GM12878 (cell line): ENCODE results near the gene SPG7. TPM values are rescaled to one million over a fixed set of nuclear protein-coding genes. Genes with fewer than 3 reads are reported as not detected.

Source experiments
- ATAC-seq: fragments of 200-7000 bp; cut with Tn5 transposase; 3 replicates; pipeline ENCODE4 v1.9.1; 2020; ENCODE audit warnings: mild to moderate bottlenecking, moderate library complexity
- BruUV-seq: library from RNA; stranded (reverse); fragments of 400-500 nt; replicated peaks from 2 replicates; lab custom pipeline; 2021; lab: Mats Ljungman, UMichigan
- CTCF ChIA-PET: fragments of 300-600 bp; sonication (Branson Sonifier 250); formaldehyde crosslinking; extraction: SDS; loops from one replicate; lab custom pipeline; 2021; ENCODE audit warnings: inconsistent platforms; lab: Yijun Ruan, JAX
- POLR2A ChIA-PET: fragments of 350-600 bp; formaldehyde crosslinking; extraction: SDS; loops from one replicate; lab custom pipeline; 2021; ENCODE audit warnings: inconsistent platforms; lab: Charles Lee
- RAD21 ChIA-PET: fragments of 300-600 bp; sonication (Branson Sonifier 250); formaldehyde crosslinking; loops from one replicate; lab custom pipeline; 2023; ENCODE audit warnings: antibody characterized with exemption; ENCODE audit not compliant: unreplicated experiment; lab: Charles Lee
- SMC1A ChIA-PET: fragments of 300-600 bp; sonication (Branson Sonifier 250); formaldehyde crosslinking; loops from one replicate; lab custom pipeline; 2023; ENCODE audit not compliant: unreplicated experiment, uncharacterized antibody; lab: Charles Lee
- DNase-seq: peaks from one replicate; pipeline ENCODE4 v3.0.0-alpha.2; 2011; ENCODE audit warnings: low read depth, low spot score
- FAIRE-seq: peaks from 3 replicates; lab custom pipeline; 2011; peaks lifted over from hg19 to GRCh38; lab: Jason Lieb, UNC
- H2AFZ ChIP-seq: 2 replicates; pipeline ENCODE4 v1.6.0; 2011; ENCODE audit warnings: low read depth, low read length, control low read depth; ENCODE audit not compliant: control insufficient read depth
- H3K27ac ChIP-seq: 2 replicates; pipeline ENCODE4 v1.5.1; 2011; ENCODE audit warnings: control low read depth; ENCODE audit not compliant: control insufficient read depth, insufficient read depth
- H3K27me3 ChIP-seq, 2 experiments: replicated peaks in 1 of 2; 2 replicates each; pipeline versions ENCODE4 v1.6.0 to v1.6.1; 2011; ENCODE audit warnings: low read length in 1 of 2; ENCODE audit not compliant: control insufficient read depth in 2 of 2, insufficient read depth in 2 of 2
- H3K36me3 ChIP-seq, 2 experiments: 2 replicates each; pipeline ENCODE4 v1.5.1; 2011; ENCODE audit warnings: low read length in 1 of 2; ENCODE audit not compliant: control insufficient read depth in 2 of 2, insufficient read depth in 2 of 2
- H3K4me1 ChIP-seq: 2 replicates; pipeline ENCODE4 v1.6.1; 2011; ENCODE audit warnings: mild to moderate bottlenecking, low read length, moderate library complexity, mixed read lengths; ENCODE audit not compliant: control insufficient read depth, insufficient read depth
- H3K4me2 ChIP-seq: 2 replicates; pipeline ENCODE4 v1.6.0; 2011; ENCODE audit warnings: control low read depth; ENCODE audit not compliant: control insufficient read depth, insufficient read depth
- H3K4me3 ChIP-seq: fragments of 200-600 bp; sonication (generic); 2 replicates; pipeline ENCODE4 v1.5.1; 2016
- H3K79me2 ChIP-seq: 2 replicates; pipeline ENCODE4 v1.6.0; 2011; ENCODE audit warnings: low read length; ENCODE audit not compliant: control insufficient read depth, insufficient read depth
- H3K9ac ChIP-seq: 2 replicates; pipeline ENCODE4 v1.8.0; 2011; ENCODE audit warnings: low read length, control low read depth, mixed read lengths; ENCODE audit not compliant: control insufficient read depth, insufficient read depth
- H3K9me3 ChIP-seq: replicated peaks from 3 replicates; pipeline ENCODE4 v1.5.1; 2011; ENCODE audit warnings: mild to moderate bottlenecking, low read length; ENCODE audit not compliant: control insufficient read depth, insufficient read depth
- H4K20me1 ChIP-seq: 2 replicates; pipeline ENCODE4 v1.6.0; 2011; ENCODE audit not compliant: control insufficient read depth, insufficient read depth
- BCL11A ChIP-seq: IDR thresholded peaks from 2 replicates; pipeline ENCODE4 v1.6.1; 2011; ENCODE audit warnings: low read depth, low read length
- MEF2B ChIP-seq: fragments of 450-650 bp; IDR thresholded peaks from 2 replicates; pipeline ENCODE4 v1.6.1; 2018; ENCODE audit warnings: mild to moderate bottlenecking, moderate library complexity; ENCODE audit not compliant: partially characterized antibody, poor library complexity, severe bottlenecking
- SMARCA5 ChIP-seq: fragments of 450-650 bp; IDR thresholded peaks from 2 replicates; pipeline ENCODE4 v1.6.1; 2017; ENCODE audit warnings: mild to moderate bottlenecking
- STAT1 ChIP-seq: fragments of 450-650 bp; conservative IDR thresholded peaks from 2 replicates; pipeline ENCODE4 v1.6.1; 2014; ENCODE audit warnings: antibody characterized with exemption, mild to moderate bottlenecking
- ZNF24 ChIP-seq: fragments of 450-650 bp; IDR thresholded peaks from 2 replicates; pipeline ENCODE4 v1.6.1; 2017; ENCODE audit warnings: antibody characterized with exemption, mild to moderate bottlenecking
- WGBS: methylation state at CpG from one replicate; pipeline ENCODE4 v1.1.6; 2016; ENCODE audit warnings: low lambda C conversion rate; ENCODE audit not compliant: insufficient replicate concordance, insufficient coverage; ENCODE audit errors: missing lambda C conversion rate; 5-methylcytosine and 5-hydroxymethylcytosine counted together
- in situ Hi-C: fragments of 300-500 bp; cut with MboI; formaldehyde crosslinking; loops from 9 replicates; pipeline ENCODE4 v1.14.3; 2018; ENCODE audit warnings: mixed read lengths
- intact Hi-C: fragments of 100-400 bp; cut with micrococcal nuclease; formaldehyde crosslinking; loops from one replicate; pipeline ENCODE4 v1.14.2; 2022; ENCODE audit not compliant: unreplicated experiment
- polyA plus RNA-seq, 11 experiments: library from polyadenylated mRNA; depleted of rRNA in 4 of 11; unstranded in 6 of 11; stranded (reverse) in 5 of 11; fragments of >200 nt; fragmentation: Nextera tagmentation in 4 of 11; fragmentation: Illumina TruSeq in 1 of 11; extraction: Ambion mirVana in 4 of 11; extraction: Trizol in 1 of 11; gene quantifications; 1 replicate in 1 of 11; 2 replicates in 10 of 11; pipeline versions ENCODE4 v1.2.1 to v1.2.3, GENCODE V29; 2011 to 2016; ENCODE audit warnings: inconsistent platforms in 2 of 11, missing spikeins in 2 of 11, low read depth in 1 of 11
- total RNA-seq, 4 experiments: library from RNA; depleted of rRNA in 3 of 4; stranded (reverse); fragments of >200 nt in 3 of 4; fragmentation: Illumina TruSeq in 1 of 4; extraction: Trizol in 1 of 4; gene quantifications; 2 replicates each; pipeline versions ENCODE4 v1.2.1 to v1.2.3, GENCODE V29; 2013 to 2021
- TF ChIP-seq, protein P1 (sequence below): fragments of 450-650 bp; IDR thresholded peaks from 2 replicates; pipeline ENCODE4 v1.6.1; 2017; ENCODE audit warnings: borderline replicate concordance

SPG7 gene
- total and polyA plus RNA-seq, 10 of the 15 experiments (the other 5 are each of a cell fraction or from before 2014, with no cell fraction given) = 5.9 to 75.9 (median 52.5) TPM

DNA sequence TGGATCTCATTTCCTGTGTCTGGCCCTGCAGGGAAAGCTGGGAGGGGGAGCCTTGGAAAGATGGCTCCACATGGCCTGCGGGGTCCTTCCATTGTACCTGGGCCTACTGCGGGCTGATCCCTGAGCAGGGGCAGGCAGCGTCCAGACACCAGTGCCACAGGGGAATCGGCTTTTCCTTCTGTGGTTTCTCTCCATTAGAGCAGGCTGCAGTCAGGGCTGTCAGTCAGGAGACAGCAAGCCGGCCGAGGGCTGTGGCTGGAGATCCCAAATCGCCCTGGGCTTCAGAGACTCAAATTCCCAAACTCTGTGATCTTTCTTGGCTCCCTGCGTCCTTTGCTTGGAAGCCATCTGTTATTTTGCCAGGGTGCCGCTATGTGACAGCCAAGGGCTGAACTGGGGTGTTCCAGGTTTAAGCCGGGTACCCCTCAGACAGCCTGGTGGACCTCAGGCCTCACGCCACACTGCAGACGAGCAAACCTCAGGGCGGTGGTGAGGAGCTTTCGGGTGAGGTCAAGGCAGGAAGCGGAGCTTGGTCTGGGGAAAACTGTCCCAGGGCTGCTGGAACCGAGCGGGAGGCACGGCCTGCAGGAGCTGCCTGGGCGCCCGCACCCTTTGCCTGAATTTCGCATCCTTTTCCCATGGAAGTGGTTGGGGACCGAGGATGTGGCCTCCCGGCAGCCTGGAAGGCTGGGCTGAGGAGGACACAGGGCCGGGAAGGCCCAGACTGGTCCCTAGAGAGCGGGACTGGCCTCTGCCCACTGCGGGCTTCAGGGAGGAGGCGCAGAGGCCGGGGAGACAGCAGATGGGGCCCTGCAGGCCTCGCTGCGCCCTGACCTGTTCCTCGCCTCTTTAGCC is 65.8 kb downstream of the SPG7 start:
- Histone ChIP-seq H2AFZ (peak overlapping the region; percentile 49), H3K9me3 (no peaks in the 10 kb centered on the region), H3K27me3 (no peaks in the 10 kb centered on the region; a peak in 1 of 4 replicates), H3K9ac (no peak overlapping the region), H3K36me3 (no peaks in the 10 kb centered on the region), H3K4me2 (peak overlapping the region; percentile 47; the same call in 1 of the 2 replicates), H3K79me2 (no peaks in the 10 kb centered on the region), H3K4me3 (no peak overlapping the region), H3K27ac (no peak overlapping the region), H3K4me1 (peaks cover 15% of the 10 kb centered on the region), H4K20me1 (no peaks in the 10 kb centered on the region)
- SMC1A ChIA-PET = no interaction called here
- 38% methylated on average over 31 of the region's 31 CpGs for WGBS
- intact Hi-C loops (loop anchor here (2.0 kb wide), 1 partner anchor 67 kb away; no protein-coding TSS in a partner anchor), in situ Hi-C loops (no loop called here)
- RAD21 ChIA-PET = interaction anchor here (0.7 kb wide), 1 partner anchor 29 kb away, joined by 3 read pairs; no protein-coding TSS in a partner anchor
- TF ChIP-seq MEF2B (no peak), STAT1 (no peak), BCL11A (no peak), SMARCA5 (no peak), ZNF24 (no peak)
- TF ChIP-seq, protein P1, sequence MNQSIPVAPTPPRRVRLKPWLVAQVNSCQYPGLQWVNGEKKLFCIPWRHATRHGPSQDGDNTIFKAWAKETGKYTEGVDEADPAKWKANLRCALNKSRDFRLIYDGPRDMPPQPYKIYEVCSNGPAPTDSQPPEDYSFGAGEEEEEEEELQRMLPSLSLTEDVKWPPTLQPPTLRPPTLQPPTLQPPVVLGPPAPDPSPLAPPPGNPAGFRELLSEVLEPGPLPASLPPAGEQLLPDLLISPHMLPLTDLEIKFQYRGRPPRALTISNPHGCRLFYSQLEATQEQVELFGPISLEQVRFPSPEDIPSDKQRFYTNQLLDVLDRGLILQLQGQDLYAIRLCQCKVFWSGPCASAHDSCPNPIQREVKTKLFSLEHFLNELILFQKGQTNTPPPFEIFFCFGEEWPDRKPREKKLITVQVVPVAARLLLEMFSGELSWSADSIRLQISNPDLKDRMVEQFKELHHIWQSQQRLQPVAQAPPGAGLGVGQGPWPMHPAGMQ = no peak
- no TSS peak for BruUV-seq
- POLR2A ChIA-PET = no interaction called here
- FAIRE-seq (no peak), ATAC-seq (peak; percentile 5), DNase-seq (no peak)
- CTCF ChIA-PET = interaction anchor here (0.9 to 1.0 kb wide), 3 partner anchors 17 to 68 kb away, joined by 3 to 4 read pairs (median 3); no protein-coding TSS in a partner anchor
